ENCODE data around the gene MAP3K12. TPM values are rescaled to one million over a fixed set of nuclear protein-coding genes. Genes with fewer than 3 reads are reported as not detected.

The MAP3K12 gene
- total RNA-seq, 1 experiment from 2014 or later = 4.6 TPM

- Mint-ChIP-seq H3K27me3 (ENCODE audit: unreplicated experiment) (no peaks in the 10 kb centered on the region), H3K36me3 (ENCODE audit: insufficient read depth, unreplicated experiment) (peaks cover 43% of the 10 kb centered on the region), H3K27ac (ENCODE audit: unreplicated experiment) (no peak overlapping the region), H3K4me3 (ENCODE audit: low read depth, unreplicated experiment) (no peak overlapping the region), H3K4me1 (ENCODE audit: low read depth, unreplicated experiment) (peaks cover 12% of the 10 kb centered on the region), H3K9me3 (ENCODE audit: low read depth, unreplicated experiment) (no peaks in the 10 kb centered on the region)
- no peak for DNase-seq
- TF ChIP-seq CTCF (IDR thresholded peaks at IDR 0.05; ENCODE audit: unreplicated experiment) = no peak
- CTCF ChIA-PET = interaction anchor here (0.6 kb wide), 1 partner anchor 108 kb away, joined by 3 read pairs; no protein-coding TSS in a partner anchor
- intact Hi-C loops (cut with micrococcal nuclease; ENCODE audit: unreplicated experiment) = loop anchor here (5.0 kb wide), 1 partner anchor 183 kb away; the partner anchor contains the start of gene AAAS
- BruUV-seq (replicated peaks) = no TSS peak
These were observed 5.8 kb upstream of the MAP3K12 start for GRCh38 chr12:53505086-53505485.

- Mint-ChIP-seq H3K9me3 (ENCODE audit: low read depth, unreplicated experiment) (no peaks in the 10 kb centered on the region), H3K27me3 (ENCODE audit: unreplicated experiment) (no peaks in the 10 kb centered on the region), H3K4me3 (ENCODE audit: low read depth, unreplicated experiment) (no peak overlapping the region), H3K27ac (ENCODE audit: unreplicated experiment) (no peak overlapping the region), H3K36me3 (ENCODE audit: insufficient read depth, unreplicated experiment) (peaks cover 51% of the 10 kb centered on the region), H3K4me1 (ENCODE audit: low read depth, unreplicated experiment) (peaks cover 18% of the 10 kb centered on the region)
- no peak for DNase-seq
- CTCF ChIA-PET = interaction anchor here (0.6 kb wide), 3 partner anchors 39 to 141 kb away, joined by 3 to 11 read pairs (median 3); no protein-coding TSS in a partner anchor
- intact Hi-C loops (cut with micrococcal nuclease; ENCODE audit: unreplicated experiment) = no loop called here
- no peak for TF ChIP-seq CTCF (IDR thresholded peaks at IDR 0.05; ENCODE audit: unreplicated experiment)
- BruUV-seq (replicated peaks) = no TSS peak
These were observed 5.0 kb upstream of the MAP3K12 start for GRCh38 chr12:53504004-53504920.

- intact Hi-C loops (cut with micrococcal nuclease; ENCODE audit: unreplicated experiment) = no loop called here
- no peak for TF ChIP-seq CTCF (IDR thresholded peaks at IDR 0.05; ENCODE audit: unreplicated experiment)
- Mint-ChIP-seq H3K4me1 (ENCODE audit: low read depth, unreplicated experiment) (peaks cover 18% of the 10 kb centered on the region), H3K4me3 (ENCODE audit: low read depth, unreplicated experiment) (no peak overlapping the region), H3K27ac (ENCODE audit: unreplicated experiment) (no peak overlapping the region), H3K36me3 (ENCODE audit: insufficient read depth, unreplicated experiment) (peaks cover 62% of the 10 kb centered on the region), H3K9me3 (ENCODE audit: low read depth, unreplicated experiment) (no peaks in the 10 kb centered on the region), H3K27me3 (ENCODE audit: unreplicated experiment) (peaks cover 9% of the 10 kb centered on the region)
- BruUV-seq (replicated peaks) = no TSS peak
- DNase-seq = no peak
- CTCF ChIA-PET = interaction anchor here (0.6 kb wide), 1 partner anchor 142 kb away, joined by 3 read pairs; no protein-coding TSS in a partner anchor
These were observed 3.9 kb upstream of the MAP3K12 start for GRCh38 chr12:53502983-53503728.

- TF ChIP-seq CTCF (IDR thresholded peaks at IDR 0.05; ENCODE audit: unreplicated experiment) = no peak
- CTCF ChIA-PET = no interaction called here
- no TSS peak for BruUV-seq (replicated peaks)
- no peak for DNase-seq
- peaks cover 10% of the 10 kb centered on the region for H3K27me3 Mint-ChIP-seq (ENCODE audit: unreplicated experiment)
- H3K9me3 Mint-ChIP-seq (ENCODE audit: low read depth, unreplicated experiment) = no peaks in the 10 kb centered on the region
- H3K4me1 Mint-ChIP-seq (ENCODE audit: low read depth, unreplicated experiment) = peaks cover 18% of the 10 kb centered on the region
- H3K27ac Mint-ChIP-seq (ENCODE audit: unreplicated experiment) = no peak overlapping the region
- intact Hi-C loops (cut with micrococcal nuclease; ENCODE audit: unreplicated experiment) = no loop called here
- no peak overlapping the region for H3K4me3 Mint-ChIP-seq (ENCODE audit: low read depth, unreplicated experiment)
- H3K36me3 Mint-ChIP-seq (ENCODE audit: insufficient read depth, unreplicated experiment) = peaks cover 62% of the 10 kb centered on the region
These were observed 3.1 kb upstream of the MAP3K12 start for GRCh38 chr12:53502331-53502730.

Data from Calu3 (cell line).